GM23338 (cell line): Measurements from ENCODE around the gene USP36.

ENCODE experiments used
- EZH2 ChIP-seq: fragments of 200-600 bp; sonication (generic); IDR thresholded peaks from one replicate; pipeline ENCODE4 v1.8.0; 2017; ENCODE audit warnings: antibody characterized with exemption, mild to moderate bottlenecking, low read depth; ENCODE audit not compliant: unreplicated experiment
- POLR2AphosphoS5 ChIP-seq: IDR thresholded peaks from 2 replicates; pipeline ENCODE4 v1.6.1; 2016; ENCODE audit warnings: antibody characterized with exemption, low read depth
- ZNF331 ChIP-seq: fragments of 250-450 bp; sonication (Bioruptor Pico); IDR thresholded peaks from 2 replicates; pipeline ENCODE4 v1.5.0; 2020; ENCODE audit warnings: low read depth, mild to moderate bottlenecking, moderate library complexity
- TF ChIP-seq, protein P1 (sequence below), 2 experiments: fragments of 200-600 bp in 1 of 2; sonication (generic) in 1 of 2; conservative IDR thresholded peaks; 2 replicates each; pipeline versions ENCODE4 v1.5.1 to v1.6.1; 2016 to 2017; ENCODE audit warnings: antibody characterized with exemption in 2 of 2, low read depth in 2 of 2, mild to moderate bottlenecking in 2 of 2, moderate library complexity in 1 of 2
- TF ChIP-seq, protein P2 (sequence below): fragments of 250-450 bp; sonication (Bioruptor Pico); IDR thresholded peaks from 2 replicates; pipeline ENCODE4 v1.5.0; 2020; ENCODE audit warnings: mild to moderate bottlenecking, moderate library complexity

DNA sequence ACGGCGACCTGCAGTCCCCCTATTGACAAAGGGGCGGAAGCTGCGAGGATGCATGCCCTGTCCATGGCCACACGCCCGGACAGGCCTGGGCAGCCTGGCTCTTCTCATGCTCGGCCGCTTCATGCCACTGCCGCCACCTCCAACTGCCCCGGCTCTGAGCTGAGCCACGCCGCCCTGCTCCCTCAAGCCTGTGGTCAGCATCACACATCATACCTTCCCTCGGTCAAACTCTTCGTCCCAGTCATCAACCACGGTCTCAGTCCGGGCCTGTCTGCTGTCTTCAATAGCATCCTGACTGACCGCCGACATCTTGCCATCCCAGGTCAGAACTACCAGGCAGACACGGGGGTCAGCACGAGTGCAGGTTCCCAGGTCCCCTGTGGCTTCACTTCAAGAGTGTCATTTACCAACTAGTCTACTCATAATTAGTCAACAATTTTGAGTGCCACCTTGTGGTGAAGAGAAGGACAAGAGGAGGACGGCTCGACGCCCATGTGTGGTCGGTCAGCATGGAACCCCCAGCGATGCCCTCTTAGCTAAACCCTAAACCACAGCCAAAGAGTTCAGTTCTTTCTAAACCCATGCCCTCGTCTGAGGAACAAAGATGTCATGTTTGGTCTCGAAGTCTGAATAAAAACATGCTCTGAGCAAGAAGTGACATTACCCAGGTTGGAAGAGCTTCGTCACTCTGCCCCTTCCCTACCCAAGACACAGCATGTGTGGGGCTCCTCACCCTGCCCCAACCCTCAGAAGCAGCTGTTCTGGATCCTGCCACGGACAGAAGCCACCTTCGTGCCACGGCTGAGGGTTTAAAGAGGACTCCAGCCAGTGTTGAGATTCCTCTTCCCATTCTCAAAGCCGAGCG is 41.7 kb downstream of the USP36 start:
- TF ChIP-seq, protein P1, sequence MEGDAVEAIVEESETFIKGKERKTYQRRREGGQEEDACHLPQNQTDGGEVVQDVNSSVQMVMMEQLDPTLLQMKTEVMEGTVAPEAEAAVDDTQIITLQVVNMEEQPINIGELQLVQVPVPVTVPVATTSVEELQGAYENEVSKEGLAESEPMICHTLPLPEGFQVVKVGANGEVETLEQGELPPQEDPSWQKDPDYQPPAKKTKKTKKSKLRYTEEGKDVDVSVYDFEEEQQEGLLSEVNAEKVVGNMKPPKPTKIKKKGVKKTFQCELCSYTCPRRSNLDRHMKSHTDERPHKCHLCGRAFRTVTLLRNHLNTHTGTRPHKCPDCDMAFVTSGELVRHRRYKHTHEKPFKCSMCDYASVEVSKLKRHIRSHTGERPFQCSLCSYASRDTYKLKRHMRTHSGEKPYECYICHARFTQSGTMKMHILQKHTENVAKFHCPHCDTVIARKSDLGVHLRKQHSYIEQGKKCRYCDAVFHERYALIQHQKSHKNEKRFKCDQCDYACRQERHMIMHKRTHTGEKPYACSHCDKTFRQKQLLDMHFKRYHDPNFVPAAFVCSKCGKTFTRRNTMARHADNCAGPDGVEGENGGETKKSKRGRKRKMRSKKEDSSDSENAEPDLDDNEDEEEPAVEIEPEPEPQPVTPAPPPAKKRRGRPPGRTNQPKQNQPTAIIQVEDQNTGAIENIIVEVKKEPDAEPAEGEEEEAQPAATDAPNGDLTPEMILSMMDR (conservative IDR thresholded peaks at IDR 0.05; ENCODE audit: low read depth in 2 of 2): peak; percentile 35 to 48
- TF ChIP-seq, protein P2, sequence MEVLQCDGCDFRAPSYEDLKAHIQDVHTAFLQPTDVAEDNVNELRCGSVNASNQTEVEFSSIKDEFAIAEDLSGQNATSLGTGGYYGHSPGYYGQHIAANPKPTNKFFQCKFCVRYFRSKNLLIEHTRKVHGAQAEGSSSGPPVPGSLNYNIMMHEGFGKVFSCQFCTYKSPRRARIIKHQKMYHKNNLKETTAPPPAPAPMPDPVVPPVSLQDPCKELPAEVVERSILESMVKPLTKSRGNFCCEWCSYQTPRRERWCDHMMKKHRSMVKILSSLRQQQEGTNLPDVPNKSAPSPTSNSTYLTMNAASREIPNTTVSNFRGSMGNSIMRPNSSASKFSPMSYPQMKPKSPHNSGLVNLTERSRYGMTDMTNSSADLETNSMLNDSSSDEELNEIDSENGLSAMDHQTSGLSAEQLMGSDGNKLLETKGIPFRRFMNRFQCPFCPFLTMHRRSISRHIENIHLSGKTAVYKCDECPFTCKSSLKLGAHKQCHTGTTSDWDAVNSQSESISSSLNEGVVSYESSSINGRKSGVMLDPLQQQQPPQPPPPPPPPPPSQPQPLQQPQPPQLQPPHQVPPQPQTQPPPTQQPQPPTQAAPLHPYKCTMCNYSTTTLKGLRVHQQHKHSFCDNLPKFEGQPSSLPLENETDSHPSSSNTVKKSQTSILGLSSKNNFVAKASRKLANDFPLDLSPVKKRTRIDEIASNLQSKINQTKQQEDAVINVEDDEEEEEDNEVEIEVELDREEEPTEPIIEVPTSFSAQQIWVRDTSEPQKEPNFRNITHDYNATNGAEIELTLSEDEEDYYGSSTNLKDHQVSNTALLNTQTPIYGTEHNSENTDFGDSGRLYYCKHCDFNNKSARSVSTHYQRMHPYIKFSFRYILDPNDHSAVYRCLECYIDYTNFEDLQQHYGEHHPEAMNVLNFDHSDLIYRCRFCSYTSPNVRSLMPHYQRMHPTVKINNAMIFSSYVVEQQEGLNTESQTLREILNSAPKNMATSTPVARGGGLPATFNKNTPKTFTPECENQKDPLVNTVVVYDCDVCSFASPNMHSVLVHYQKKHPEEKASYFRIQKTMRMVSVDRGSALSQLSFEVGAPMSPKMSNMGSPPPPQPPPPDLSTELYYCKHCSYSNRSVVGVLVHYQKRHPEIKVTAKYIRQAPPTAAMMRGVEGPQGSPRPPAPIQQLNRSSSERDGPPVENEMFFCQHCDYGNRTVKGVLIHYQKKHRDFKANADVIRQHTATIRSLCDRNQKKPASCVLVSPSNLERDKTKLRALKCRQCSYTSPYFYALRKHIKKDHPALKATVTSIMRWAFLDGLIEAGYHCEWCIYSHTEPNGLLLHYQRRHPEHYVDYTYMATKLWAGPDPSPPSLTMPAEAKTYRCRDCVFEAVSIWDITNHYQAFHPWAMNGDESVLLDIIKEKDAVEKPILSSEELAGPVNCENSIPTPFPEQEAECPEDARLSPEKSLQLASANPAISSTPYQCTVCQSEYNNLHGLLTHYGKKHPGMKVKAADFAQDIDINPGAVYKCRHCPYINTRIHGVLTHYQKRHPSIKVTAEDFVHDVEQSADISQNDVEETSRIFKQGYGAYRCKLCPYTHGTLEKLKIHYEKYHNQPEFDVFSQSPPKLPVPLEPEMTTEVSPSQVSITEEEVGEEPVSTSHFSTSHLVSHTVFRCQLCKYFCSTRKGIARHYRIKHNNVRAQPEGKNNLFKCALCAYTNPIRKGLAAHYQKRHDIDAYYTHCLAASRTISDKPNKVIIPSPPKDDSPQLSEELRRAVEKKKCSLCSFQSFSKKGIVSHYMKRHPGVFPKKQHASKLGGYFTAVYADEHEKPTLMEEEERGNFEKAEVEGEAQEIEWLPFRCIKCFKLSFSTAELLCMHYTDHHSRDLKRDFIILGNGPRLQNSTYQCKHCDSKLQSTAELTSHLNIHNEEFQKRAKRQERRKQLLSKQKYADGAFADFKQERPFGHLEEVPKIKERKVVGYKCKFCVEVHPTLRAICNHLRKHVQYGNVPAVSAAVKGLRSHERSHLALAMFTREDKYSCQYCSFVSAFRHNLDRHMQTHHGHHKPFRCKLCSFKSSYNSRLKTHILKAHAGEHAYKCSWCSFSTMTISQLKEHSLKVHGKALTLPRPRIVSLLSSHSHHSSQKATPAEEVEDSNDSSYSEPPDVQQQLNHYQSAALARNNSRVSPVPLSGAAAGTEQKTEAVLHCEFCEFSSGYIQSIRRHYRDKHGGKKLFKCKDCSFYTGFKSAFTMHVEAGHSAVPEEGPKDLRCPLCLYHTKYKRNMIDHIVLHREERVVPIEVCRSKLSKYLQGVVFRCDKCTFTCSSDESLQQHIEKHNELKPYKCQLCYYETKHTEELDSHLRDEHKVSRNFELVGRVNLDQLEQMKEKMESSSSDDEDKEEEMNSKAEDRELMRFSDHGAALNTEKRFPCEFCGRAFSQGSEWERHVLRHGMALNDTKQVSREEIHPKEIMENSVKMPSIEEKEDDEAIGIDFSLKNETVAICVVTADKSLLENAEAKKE (CRISPR knock-in tag): no peak
- TF ChIP-seq POLR2AphosphoS5 (no peak), ZNF331 (CRISPR knock-in tag) (no peak), EZH2 (no peak)
